AG10803 (cell line): ENCODE measurements around the gene LRFN3.
"Not testable (repeated sequence)": the region's sequence is repeated elsewhere in the genome, so short reads cannot be mapped to it uniquely, and the experiment has no call there.

ENCODE experiments used
- DNase-seq: peaks from one replicate; pipeline ENCODE4 v3.0.0; 2010; ENCODE audit warnings: low read depth
- H3K4me3 ChIP-seq: 2 replicates; pipeline ENCODE4 v1.5.1; 2011; ENCODE audit warnings: mild to moderate bottlenecking, low read length, control low read depth
- CTCF ChIP-seq: conservative IDR thresholded peaks from 2 replicates; pipeline ENCODE4 v1.5.1; 2011; ENCODE audit warnings: mild to moderate bottlenecking, low read length, control low read depth, inconsistent platforms

The LRFN3 gene

GRCh38 chr19:35963514-35963913 is 27.3 kb downstream of the LRFN3 start:
- peak; percentile 62 for DNase-seq

GRCh38 chr19:35966771-35967170 is 30.6 kb downstream of the LRFN3 start:
- no peak for DNase-seq
- no peak overlapping the region for H3K4me3 ChIP-seq
- TF ChIP-seq CTCF: no peak

More at GRCh38 chr19:35963514-35963913, 27.3 kb downstream of the LRFN3 start:
- H3K4me3 ChIP-seq: no peak overlapping the region
- TF ChIP-seq CTCF: no peak

- no peak overlapping the region for H3K4me3 ChIP-seq
- no peak for TF ChIP-seq CTCF
- no peak for DNase-seq
Measured at GRCh38 chr19:35973487-35973886, 37.3 kb downstream of the LRFN3 start.

GRCh38 chr19:35975608-35976214 is 39.5 kb downstream of the LRFN3 start:
- DNase-seq: no peak
- TF ChIP-seq CTCF: no peak
- H3K4me3 ChIP-seq: no peak overlapping the region

- no peak for DNase-seq
- no peak overlapping the region for H3K4me3 ChIP-seq
- TF ChIP-seq CTCF: no peak; the same call in 1 of the 2 replicates
Measured at GRCh38 chr19:35977446-35978222, 41.5 kb downstream of the LRFN3 start.

- DNase-seq: no peak
- H3K4me3 ChIP-seq: no peak overlapping the region
- no peak for TF ChIP-seq CTCF
Measured at GRCh38 chr19:35978271-35978670, 42.1 kb downstream of the LRFN3 start.

- no peak for DNase-seq
- TF ChIP-seq CTCF: no peak
- H3K4me3 ChIP-seq: no peak overlapping the region
Measured at GRCh38 chr19:35978832-35979365, 42.7 kb downstream of the LRFN3 start.

- not testable (repeated sequence) for DNase-seq, H3K4me3 ChIP-seq
Measured at GRCh38 chr19:35980997-35981396, 44.8 kb downstream of the LRFN3 start.
